Measurements from ENCODE around the gene RBM39. TPM values are rescaled to one million over a fixed set of nuclear protein-coding genes. Genes with fewer than 3 reads are reported as not detected.
A peak's percentile ranks its signal among the peaks of the same experiment; 100 is the strongest.

Gene RBM39
- total RNA-seq, 1 donor from 2014 or later: 208 TPM

DNA sequence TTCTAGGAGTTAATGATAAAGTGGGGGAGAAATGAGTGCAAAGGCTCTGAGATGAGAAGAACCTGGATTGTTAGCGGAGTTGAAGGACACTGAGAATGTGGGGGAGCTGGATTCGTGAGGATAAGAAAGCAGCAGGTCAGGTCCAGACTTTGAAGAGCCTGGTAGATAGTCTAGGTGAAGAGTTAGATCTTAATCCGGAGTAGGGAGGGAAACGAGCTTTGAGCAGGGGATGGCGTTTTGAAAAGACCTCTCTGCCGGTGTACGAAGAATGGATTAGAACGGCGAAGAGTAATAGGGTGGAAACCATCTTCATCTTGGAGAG lies 29.3 kb upstream of the RBM39 start:
- no peaks in the 10 kb centered on the region for H3K27me3 Mint-ChIP-seq (ENCODE audit: low read depth, unreplicated experiment)
- Histone ChIP-seq H3K36me3 (ENCODE audit: insufficient read depth, low read length) (peaks cover 3% of the 10 kb centered on the region), H3K4me3 (ENCODE audit: insufficient read depth, low read depth, low read length) (peak overlapping the region; percentile 72), H3K4me1 (ENCODE audit: insufficient read depth, low read length) (peaks cover 21% of the 10 kb centered on the region), H3K9ac (ENCODE audit: low read length) (peak overlapping the region; percentile 88), H3K4me2 (ENCODE audit: low read length) (peak overlapping the region; percentile 98), H2AFZ (ENCODE audit: low read depth, low read length) (peak overlapping the region; percentile 95), H3K9me3 (ENCODE audit: insufficient read depth, low read depth, low read length) (no peaks in the 10 kb centered on the region), H3K79me2 (ENCODE audit: insufficient read depth, low read length) (peaks cover 40% of the 10 kb centered on the region), H3K27me3 (ENCODE audit: insufficient read depth, low read length) (no peaks in the 10 kb centered on the region), H4K20me1 (ENCODE audit: insufficient read depth, low read length) (peaks cover 19% of the 10 kb centered on the region), H3K27ac (ENCODE audit: low read depth, low read length) (peak overlapping the region; percentile 80)
- H3K9me3 Mint-ChIP-seq (ENCODE audit: unreplicated experiment): no peaks in the 10 kb centered on the region
- DNase-seq (ENCODE audit: low read depth) (no peak), FAIRE-seq (no peak)
- peak overlapping the region; percentile 34 for H3K27ac Mint-ChIP-seq (ENCODE audit: unreplicated experiment)
- TF ChIP-seq EZH2 (IDR thresholded peaks at IDR 0.05; ENCODE audit: insufficient read depth, low read length): no peak
- TF ChIP-seq, protein P1, sequence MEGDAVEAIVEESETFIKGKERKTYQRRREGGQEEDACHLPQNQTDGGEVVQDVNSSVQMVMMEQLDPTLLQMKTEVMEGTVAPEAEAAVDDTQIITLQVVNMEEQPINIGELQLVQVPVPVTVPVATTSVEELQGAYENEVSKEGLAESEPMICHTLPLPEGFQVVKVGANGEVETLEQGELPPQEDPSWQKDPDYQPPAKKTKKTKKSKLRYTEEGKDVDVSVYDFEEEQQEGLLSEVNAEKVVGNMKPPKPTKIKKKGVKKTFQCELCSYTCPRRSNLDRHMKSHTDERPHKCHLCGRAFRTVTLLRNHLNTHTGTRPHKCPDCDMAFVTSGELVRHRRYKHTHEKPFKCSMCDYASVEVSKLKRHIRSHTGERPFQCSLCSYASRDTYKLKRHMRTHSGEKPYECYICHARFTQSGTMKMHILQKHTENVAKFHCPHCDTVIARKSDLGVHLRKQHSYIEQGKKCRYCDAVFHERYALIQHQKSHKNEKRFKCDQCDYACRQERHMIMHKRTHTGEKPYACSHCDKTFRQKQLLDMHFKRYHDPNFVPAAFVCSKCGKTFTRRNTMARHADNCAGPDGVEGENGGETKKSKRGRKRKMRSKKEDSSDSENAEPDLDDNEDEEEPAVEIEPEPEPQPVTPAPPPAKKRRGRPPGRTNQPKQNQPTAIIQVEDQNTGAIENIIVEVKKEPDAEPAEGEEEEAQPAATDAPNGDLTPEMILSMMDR (IDR thresholded peaks at IDR 0.05; ENCODE audit: insufficient read depth, low read depth, low read length): no peak
- H3K4me1 Mint-ChIP-seq (ENCODE audit: low read depth, unreplicated experiment): peaks cover 26% of the 10 kb centered on the region
- peak overlapping the region; percentile 76 for H3K4me3 Mint-ChIP-seq (ENCODE audit: unreplicated experiment)
- H3K36me3 Mint-ChIP-seq (ENCODE audit: low read depth, unreplicated experiment): peaks cover 2% of the 10 kb centered on the region

DNA sequence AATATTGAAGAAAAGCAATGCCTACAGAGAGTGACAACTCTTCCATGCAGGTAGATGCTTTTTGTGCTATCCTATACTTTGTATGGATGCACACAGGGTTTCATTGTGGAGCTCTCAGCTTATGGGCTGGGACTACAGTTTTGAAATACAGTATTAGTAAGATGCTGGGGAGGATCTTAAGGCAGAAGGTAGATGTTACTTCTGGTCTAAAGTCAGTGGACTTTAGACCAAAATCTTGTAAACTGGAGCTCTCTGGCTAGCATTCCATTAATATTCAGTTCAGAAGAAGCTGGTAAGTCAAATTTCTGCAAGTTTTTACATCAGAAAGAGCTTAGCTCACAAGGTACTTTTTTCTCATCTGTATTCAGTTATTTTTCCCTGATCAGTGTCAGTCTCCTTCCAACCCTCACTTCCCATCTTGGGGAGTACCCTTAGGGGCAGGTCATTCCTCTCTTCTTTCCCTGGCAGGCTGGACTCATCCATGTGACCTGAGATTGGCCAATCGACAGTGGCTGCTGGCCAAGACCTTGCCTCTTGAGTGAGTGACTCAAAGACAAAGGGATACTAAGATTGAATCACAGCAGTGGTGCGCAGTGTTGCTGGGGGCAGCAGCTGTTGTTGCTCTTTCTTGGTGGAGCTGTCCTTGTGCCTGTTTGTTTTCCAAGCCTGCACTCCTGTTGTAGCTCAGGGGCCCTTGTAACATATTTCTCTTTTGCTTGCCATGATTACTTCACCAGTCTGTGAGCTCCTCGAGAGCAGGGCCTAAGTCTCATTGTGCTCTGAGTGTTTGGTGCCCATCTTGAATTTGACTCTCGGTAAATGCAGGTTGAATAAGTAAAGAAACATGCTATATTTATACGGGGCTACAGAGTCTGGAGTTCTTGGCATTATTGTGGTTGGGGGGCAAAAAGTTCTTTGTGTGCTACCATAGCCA lies 26.9 kb upstream of the RBM39 start:
- Histone ChIP-seq H3K36me3 (ENCODE audit: insufficient read depth, low read length) (no peaks in the 10 kb centered on the region), H3K4me1 (ENCODE audit: insufficient read depth, low read length) (peaks cover 21% of the 10 kb centered on the region), H3K4me2 (ENCODE audit: low read length) (peak overlapping the region; percentile 55), H3K9ac (ENCODE audit: low read length) (peak overlapping the region; percentile 52), H4K20me1 (ENCODE audit: insufficient read depth, low read length) (peaks cover 5% of the 10 kb centered on the region), H3K9me3 (ENCODE audit: insufficient read depth, low read depth, low read length) (no peaks in the 10 kb centered on the region), H3K27me3 (ENCODE audit: insufficient read depth, low read length) (no peaks in the 10 kb centered on the region), H3K79me2 (ENCODE audit: insufficient read depth, low read length) (peaks cover 18% of the 10 kb centered on the region), H3K4me3 (ENCODE audit: insufficient read depth, low read depth, low read length) (no peak overlapping the region), H3K27ac (ENCODE audit: low read depth, low read length) (peak overlapping the region; percentile 77), H2AFZ (ENCODE audit: low read depth, low read length) (peak overlapping the region; percentile 13)
- TF ChIP-seq, protein P1 (IDR thresholded peaks at IDR 0.05; ENCODE audit: insufficient read depth, low read depth, low read length): no peak
- TF ChIP-seq EZH2 (IDR thresholded peaks at IDR 0.05; ENCODE audit: insufficient read depth, low read length): no peak
- Mint-ChIP-seq H3K36me3 (ENCODE audit: low read depth, unreplicated experiment) (no peaks in the 10 kb centered on the region), H3K27ac (ENCODE audit: unreplicated experiment) (peak overlapping the region; percentile 90), H3K27me3 (ENCODE audit: low read depth, unreplicated experiment) (no peaks in the 10 kb centered on the region), H3K4me3 (ENCODE audit: unreplicated experiment) (peak overlapping the region; percentile 25), H3K4me1 (ENCODE audit: low read depth, unreplicated experiment) (peaks cover 21% of the 10 kb centered on the region), H3K9me3 (ENCODE audit: unreplicated experiment) (no peaks in the 10 kb centered on the region)
- FAIRE-seq: no peak
- DNase-seq (ENCODE audit: low read depth): peak; percentile 93
